ENCODE results near the gene JCHAIN. TPM values are rescaled to one million over a fixed set of nuclear protein-coding genes. Genes with fewer than 3 reads are reported as not detected.

Gene JCHAIN
- total and polyA plus RNA-seq, 2 of the 13 experiments (the other 11 are each of a cell fraction or from before 2014, with no cell fraction given): not detected

GRCh38 chr4:70704215-70704930 lies 38.1 kb upstream of the JCHAIN start (continued):
- TF ChIP-seq, protein P1, sequence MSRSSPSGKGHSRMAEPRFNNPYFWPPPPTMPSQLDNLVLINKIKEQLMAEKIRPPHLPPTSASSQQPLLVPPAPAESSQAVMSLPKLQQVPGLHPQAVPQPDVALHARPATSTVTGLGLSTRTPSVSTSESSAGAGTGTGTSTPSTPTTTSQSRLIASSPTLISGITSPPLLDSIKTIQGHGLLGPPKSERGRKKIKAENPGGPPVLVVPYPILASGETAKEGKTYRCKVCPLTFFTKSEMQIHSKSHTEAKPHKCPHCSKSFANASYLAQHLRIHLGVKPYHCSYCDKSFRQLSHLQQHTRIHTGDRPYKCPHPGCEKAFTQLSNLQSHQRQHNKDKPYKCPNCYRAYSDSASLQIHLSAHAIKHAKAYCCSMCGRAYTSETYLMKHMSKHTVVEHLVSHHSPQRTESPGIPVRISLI (CRISPR knock-in tag; IDR thresholded peaks at IDR 0.05; ENCODE audit: borderline replicate concordance): no peak; the same call in 1 of the 2 replicates
- TF ChIP-seq SP2 (CRISPR knock-in tag; IDR thresholded peaks at IDR 0.05): no peak
- TF ChIP-seq NFRKB (IDR thresholded peaks at IDR 0.05): no peak
- no peak for TF ChIP-seq ZSCAN5A (CRISPR knock-in tag; IDR thresholded peaks at IDR 0.05; ENCODE audit: borderline replicate concordance)
- TF ChIP-seq ZNF160 (CRISPR knock-in tag; IDR thresholded peaks at IDR 0.05): no peak
- peak; percentile 94 for TF ChIP-seq ZFX (CRISPR knock-in tag; IDR thresholded peaks at IDR 0.05; ENCODE audit: low read depth)
- TF ChIP-seq POLR2AphosphoS2 (IDR thresholded peaks at IDR 0.05; ENCODE audit: low read depth, low read length): no peak
- no peak for TF ChIP-seq KLF9 (CRISPR knock-in tag; IDR thresholded peaks at IDR 0.05; ENCODE audit: low read depth)
- TF ChIP-seq DNMT3B (CRISPR knock-in tag; conservative IDR thresholded peaks at IDR 0.05): no peak
- no peak for TF ChIP-seq TSC22D2 (CRISPR knock-in tag; IDR thresholded peaks at IDR 0.05; ENCODE audit: borderline replicate concordance)
- TF ChIP-seq ZNF660 (CRISPR knock-in tag; IDR thresholded peaks at IDR 0.05; ENCODE audit: borderline replicate concordance, low read depth): no peak
- TF ChIP-seq EP300 (IDR thresholded peaks at IDR 0.05; ENCODE audit: low read depth in 2 of 2, low read length in 2 of 2): no peak
- TF ChIP-seq EP300 (CRISPR knock-in tag; IDR thresholded peaks at IDR 0.05; ENCODE audit: borderline replicate concordance): no peak
- TF ChIP-seq ZBTB8A (CRISPR knock-in tag; IDR thresholded peaks at IDR 0.05; ENCODE audit: borderline replicate concordance, low read depth): peak; percentile 74; the same call in 1 of the 2 replicates
- TF ChIP-seq RELA (CRISPR knock-in tag; IDR thresholded peaks at IDR 0.05): no peak
- no peak for TF ChIP-seq ZNF329 (CRISPR knock-in tag; IDR thresholded peaks at IDR 0.05; ENCODE audit: low read depth)
- TF ChIP-seq SUZ12 (IDR thresholded peaks at IDR 0.05; ENCODE audit: low read depth, low read length): no peak
- no peak for TF ChIP-seq ZNF644 (CRISPR knock-in tag; IDR thresholded peaks at IDR 0.05; ENCODE audit: low read depth)
- peak; percentile 53; the same call in 1 of the 2 replicates for TF ChIP-seq ZNF501 (CRISPR knock-in tag; IDR thresholded peaks at IDR 0.05)
- TF ChIP-seq DR1 (CRISPR knock-in tag; IDR thresholded peaks at IDR 0.05): no peak; the same call in 1 of the 2 replicates
